Eye (tissue), 1 donor: Measurements from ENCODE around the gene TRPC4.
"Not testable (repeated sequence)": the region's sequence is repeated elsewhere in the genome, so short reads cannot be mapped to it uniquely, and the experiment has no call there.

Experiments used
- DNase-seq: peaks from one replicate; pipeline ENCODE4 v3.0.0-alpha.2; 2015

TRPC4 gene

DNA sequence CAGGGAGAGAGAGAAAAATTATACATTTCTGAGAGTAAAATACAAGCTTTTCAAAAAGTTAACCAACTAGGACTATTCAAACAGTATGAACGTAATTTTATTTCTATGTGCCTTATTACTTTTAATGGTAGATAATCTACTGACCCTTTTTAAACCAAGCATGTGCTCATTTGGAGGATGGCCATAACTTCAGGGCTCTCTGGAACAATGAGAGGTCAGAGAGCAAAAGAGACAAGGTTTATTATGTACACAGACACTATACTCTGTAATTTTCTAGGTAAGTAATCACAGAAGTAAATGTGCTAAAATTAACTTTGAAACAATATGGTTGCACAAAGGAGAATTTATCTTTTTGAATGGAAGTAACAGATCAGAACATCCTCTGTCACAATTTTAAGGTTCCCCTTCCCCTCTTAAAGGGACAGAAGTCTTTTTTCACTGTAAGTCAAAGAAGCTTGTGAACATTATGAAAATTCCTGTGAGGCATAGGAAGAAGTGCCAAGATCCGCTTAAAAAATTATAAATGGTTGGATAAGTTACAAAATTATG is 272.0 kb downstream of the TRPC4 start:
- no peak for DNase-seq

DNA sequence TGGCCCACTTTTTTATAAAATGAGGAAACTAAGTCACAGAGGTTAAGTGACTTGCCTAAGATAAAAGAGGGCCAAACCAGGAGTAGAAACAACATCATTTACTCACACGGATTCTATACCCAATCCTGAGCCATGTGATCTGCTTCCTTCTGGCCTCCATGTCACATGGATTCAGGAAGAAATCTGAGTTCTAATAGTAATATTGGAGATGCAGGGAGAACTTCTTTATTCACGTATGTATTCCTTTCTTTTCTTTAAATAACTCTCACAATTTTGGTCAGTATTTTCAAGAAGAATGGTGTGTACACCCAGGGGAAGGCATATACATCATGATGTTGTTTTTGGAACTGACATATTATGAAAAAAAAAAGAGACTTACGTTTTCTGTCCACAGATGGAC is 272.8 kb downstream of the TRPC4 start:
- no peak for DNase-seq

DNA sequence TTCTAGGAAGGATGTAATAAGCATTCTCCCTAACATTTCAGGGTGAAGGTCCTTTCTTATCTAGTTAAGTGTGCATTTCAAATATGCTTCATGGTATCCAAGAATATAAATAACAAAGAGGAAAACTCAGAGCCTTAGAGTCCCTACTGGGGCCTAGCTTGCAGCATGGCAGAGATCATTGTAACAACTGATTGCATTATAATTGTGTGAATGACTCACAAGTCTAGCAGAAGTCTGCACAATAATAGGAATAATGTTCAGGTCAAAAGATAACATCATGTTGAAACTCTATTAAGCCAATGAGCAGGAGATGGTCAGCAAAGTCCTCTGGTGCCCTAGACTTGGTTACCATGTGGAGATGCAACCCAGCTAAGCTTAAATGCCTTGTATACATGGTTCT is 274.4 kb downstream of the TRPC4 start:
- DNase-seq: no peak

DNA sequence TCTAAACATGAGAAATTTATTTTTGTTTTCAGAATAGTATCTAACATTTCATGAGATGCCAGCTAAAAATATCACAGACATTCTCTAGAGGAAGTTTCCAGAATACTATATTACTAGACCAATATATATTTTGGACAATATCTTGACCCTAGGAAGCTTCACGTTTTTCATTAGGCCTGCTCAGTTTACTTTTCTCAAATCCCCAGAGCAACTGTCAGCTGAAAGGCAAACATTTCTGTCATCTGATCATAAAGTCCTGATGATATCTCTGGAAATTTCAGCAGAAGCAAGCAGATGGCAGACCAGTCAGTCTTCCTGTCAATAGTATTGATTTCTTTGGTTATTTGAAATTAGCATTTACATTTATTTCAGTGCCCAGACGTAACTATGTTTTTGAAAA is 275.0 kb downstream of the TRPC4 start:
- DNase-seq: no peak

DNA sequence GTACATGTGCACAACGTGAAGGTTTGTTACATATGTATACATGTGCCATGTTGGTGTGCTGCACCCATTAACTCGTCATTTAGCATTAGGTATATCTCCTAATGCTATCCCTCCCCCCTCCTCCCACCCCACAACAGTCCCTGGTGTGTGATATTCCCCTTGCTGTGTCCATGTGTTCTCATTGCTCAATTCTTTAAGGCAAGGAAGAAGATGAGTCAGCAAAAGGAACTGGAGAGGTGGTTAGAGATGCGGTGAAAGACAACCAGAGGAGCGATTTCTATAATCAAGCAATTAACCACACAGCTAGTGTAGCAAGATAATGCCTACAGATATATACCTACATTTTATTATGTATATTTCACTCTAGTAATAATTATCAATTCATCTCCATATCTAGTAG is 280.2 kb downstream of the TRPC4 start:
- DNase-seq: not testable (repeated sequence)

DNA sequence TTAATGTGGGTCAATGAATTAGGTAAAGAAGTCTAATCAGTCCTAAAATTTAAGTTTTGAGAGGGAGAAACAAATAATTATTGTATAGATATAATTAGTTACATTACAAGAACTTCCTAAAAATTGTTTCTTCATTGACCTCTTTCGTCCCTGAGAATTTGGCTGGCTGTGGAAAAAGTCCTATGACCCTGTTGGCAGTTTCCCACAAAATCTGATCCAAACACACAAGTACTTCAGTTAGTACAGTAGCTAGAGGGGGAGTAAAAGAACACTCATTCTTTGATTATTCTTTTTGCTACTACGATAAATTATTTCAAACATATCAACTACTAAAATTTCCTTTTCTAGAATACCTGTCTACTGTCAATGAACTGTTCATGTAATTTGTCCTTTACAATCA is 282.3 kb downstream of the TRPC4 start:
- DNase-seq: no peak
